Measurements from ENCODE around the gene DPP4. TPM values are rescaled to one million over a fixed set of nuclear protein-coding genes. Genes with fewer than 3 reads are reported as not detected.

The DPP4 gene
- total and polyA plus RNA-seq, 2 experiments from 2014 or later, result 1.5 to 2.8 TPM

GRCh38 chr2:162100579-162100978 is 26.6 kb upstream of the DPP4 start:
- H3K27me3 ChIP-seq (ENCODE audit: insufficient read depth), result no peaks in the 10 kb centered on the region
- H3K4me2 ChIP-seq, result no peak overlapping the region
- Mint-ChIP-seq H3K27me3 (ENCODE audit: insufficient read depth, low read depth, poor library complexity) (no peaks in the 10 kb centered on the region), H3K4me1 (no peaks in the 10 kb centered on the region), H3K27ac (no peak overlapping the region), H3K36me3 (ENCODE audit: low read depth) (no peaks in the 10 kb centered on the region), H3K4me3 (no peak overlapping the region), H3K9me3 (no peaks in the 10 kb centered on the region; the same call in 2 of the 3 replicates)
- ATAC-seq (no peak), DNase-seq (ENCODE audit: low spot score) (no peak)
- no peaks in the 10 kb centered on the region for H3K4me1 ChIP-seq (ENCODE audit: insufficient read depth)
- no peaks in the 10 kb centered on the region for H3K79me2 ChIP-seq (replicated peaks; ENCODE audit: insufficient read depth)
- H3K27ac ChIP-seq (ENCODE audit: low read depth), result no peak overlapping the region
- no peaks in the 10 kb centered on the region for H3K9me2 ChIP-seq (ENCODE audit: insufficient read depth)
- H2AFZ ChIP-seq, result no peak overlapping the region
- no peaks in the 10 kb centered on the region for H3F3A ChIP-seq (replicated peaks; ENCODE audit: low read depth)
- H4K20me1 ChIP-seq (replicated peaks; ENCODE audit: insufficient read depth), result 0 out of 2 replicates have a peak, but pooled peaks cover 3% of the 10 kb centered on the region
- no peaks in the 10 kb centered on the region for H3K36me3 ChIP-seq (ENCODE audit: insufficient read depth)
- TF ChIP-seq EZH2 (IDR thresholded peaks at IDR 0.05; ENCODE audit: low read depth, unreplicated experiment) (no peak), CREB1 (CRISPR knock-in tag; IDR thresholded peaks at IDR 0.05; ENCODE audit: low read depth) (no peak), ZNF331 (CRISPR knock-in tag; IDR thresholded peaks at IDR 0.05; ENCODE audit: low read depth) (no peak), ZNF462 (CRISPR knock-in tag; IDR thresholded peaks at IDR 0.05) (no peak), STAT1 (IDR thresholded peaks at IDR 0.05; ENCODE audit: unreplicated experiment) (no peak), POLR2AphosphoS5 (IDR thresholded peaks at IDR 0.05; ENCODE audit: low read depth) (no peak), CTCF (conservative IDR thresholded peaks at IDR 0.05; ENCODE audit: low read depth in 2 of 2) (no peak), ZNF114 (CRISPR knock-in tag; IDR thresholded peaks at IDR 0.05) (no peak), JUNB (IDR thresholded peaks at IDR 0.05; ENCODE audit: unreplicated experiment) (no peak), EZH2phosphoT487 (IDR thresholded peaks at IDR 0.05; ENCODE audit: unreplicated experiment) (no peak), ETS1 (IDR thresholded peaks at IDR 0.05) (no peak), REST (IDR thresholded peaks at IDR 0.05; ENCODE audit: unreplicated experiment) (no peak), NANOG (IDR thresholded peaks at IDR 0.05; ENCODE audit: borderline replicate concordance) (no peak)
- H3K4me3 ChIP-seq, result no peak overlapping the region

Data from GM23338 (cell line).